ENCODE measurements around the gene SGCA. TPM values are rescaled to one million over a fixed set of nuclear protein-coding genes. Genes with fewer than 3 reads are reported as not detected.

Gene SGCA
- total and polyA plus RNA-seq, 10 of the 15 experiments (the other 5 are each of a cell fraction or from before 2014, with no cell fraction given), result 0.13 to 2.2 (median 0.50) TPM; not detected in 2

DNA sequence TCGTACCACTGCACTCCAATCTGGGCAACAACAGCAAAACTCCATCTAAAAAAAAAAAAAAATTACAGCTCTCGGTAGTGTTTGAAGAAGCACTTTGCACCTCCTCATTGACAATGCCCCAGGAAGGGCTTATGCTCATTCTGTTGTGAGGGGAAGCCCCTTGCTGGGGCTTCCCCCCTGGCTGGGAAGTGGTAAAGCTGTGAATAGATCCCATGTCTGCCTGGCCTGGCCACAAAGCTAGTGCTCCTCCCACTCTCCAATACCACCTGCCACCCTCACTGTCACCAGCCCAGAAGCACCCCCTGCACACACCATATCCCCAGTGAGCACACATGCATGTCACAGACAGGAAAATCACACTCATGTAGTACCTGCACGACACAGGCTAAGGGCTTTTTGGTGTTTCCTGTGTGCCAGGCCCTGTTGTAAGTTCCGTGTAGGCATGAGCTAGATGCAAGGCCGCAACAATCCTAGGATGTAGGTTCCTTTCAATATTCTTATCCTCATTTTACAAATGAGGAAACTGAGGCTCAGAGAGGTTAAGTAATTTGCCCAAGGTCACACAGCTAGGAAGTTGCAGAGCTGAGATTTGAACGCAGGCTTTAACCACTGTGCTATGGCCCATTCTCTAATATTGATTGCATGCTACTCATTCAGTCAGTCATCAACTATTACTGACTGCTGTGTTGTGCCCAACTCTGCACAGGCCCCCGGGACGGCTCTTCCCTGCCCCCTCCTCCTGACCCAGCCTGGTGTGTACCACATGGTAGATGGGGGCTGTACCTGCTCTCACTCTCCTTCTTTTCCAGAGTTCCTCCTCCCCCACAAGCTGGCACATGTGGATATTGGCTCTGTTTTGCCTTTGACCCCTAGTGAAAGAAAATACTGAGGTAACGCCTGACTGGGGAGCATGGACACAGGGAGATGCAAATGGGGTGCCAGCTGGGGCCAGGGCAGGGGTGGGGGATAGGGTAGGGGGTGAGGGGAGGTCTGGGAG, 47.5 kb downstream of the SGCA start (continued):
- TF ChIP-seq, protein P1, sequence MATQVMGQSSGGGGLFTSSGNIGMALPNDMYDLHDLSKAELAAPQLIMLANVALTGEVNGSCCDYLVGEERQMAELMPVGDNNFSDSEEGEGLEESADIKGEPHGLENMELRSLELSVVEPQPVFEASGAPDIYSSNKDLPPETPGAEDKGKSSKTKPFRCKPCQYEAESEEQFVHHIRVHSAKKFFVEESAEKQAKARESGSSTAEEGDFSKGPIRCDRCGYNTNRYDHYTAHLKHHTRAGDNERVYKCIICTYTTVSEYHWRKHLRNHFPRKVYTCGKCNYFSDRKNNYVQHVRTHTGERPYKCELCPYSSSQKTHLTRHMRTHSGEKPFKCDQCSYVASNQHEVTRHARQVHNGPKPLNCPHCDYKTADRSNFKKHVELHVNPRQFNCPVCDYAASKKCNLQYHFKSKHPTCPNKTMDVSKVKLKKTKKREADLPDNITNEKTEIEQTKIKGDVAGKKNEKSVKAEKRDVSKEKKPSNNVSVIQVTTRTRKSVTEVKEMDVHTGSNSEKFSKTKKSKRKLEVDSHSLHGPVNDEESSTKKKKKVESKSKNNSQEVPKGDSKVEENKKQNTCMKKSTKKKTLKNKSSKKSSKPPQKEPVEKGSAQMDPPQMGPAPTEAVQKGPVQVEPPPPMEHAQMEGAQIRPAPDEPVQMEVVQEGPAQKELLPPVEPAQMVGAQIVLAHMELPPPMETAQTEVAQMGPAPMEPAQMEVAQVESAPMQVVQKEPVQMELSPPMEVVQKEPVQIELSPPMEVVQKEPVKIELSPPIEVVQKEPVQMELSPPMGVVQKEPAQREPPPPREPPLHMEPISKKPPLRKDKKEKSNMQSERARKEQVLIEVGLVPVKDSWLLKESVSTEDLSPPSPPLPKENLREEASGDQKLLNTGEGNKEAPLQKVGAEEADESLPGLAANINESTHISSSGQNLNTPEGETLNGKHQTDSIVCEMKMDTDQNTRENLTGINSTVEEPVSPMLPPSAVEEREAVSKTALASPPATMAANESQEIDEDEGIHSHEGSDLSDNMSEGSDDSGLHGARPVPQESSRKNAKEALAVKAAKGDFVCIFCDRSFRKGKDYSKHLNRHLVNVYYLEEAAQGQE (IDR thresholded peaks at IDR 0.05; ENCODE audit: low read depth, low read length), result no peak
- TF ChIP-seq SMARCA5 (IDR thresholded peaks at IDR 0.05), result peak; percentile 82
- TF ChIP-seq TCF7 (IDR thresholded peaks at IDR 0.05; ENCODE audit: borderline replicate concordance), result no peak
- TF ChIP-seq POU2F2 (IDR thresholded peaks at IDR 0.05; ENCODE audit: borderline replicate concordance, low read depth, low read length), result no peak; the same call in 2 of the 3 replicates
- TF ChIP-seq CREM (IDR thresholded peaks at IDR 0.05; ENCODE audit: low read depth), result no peak
- TF ChIP-seq, protein P2, sequence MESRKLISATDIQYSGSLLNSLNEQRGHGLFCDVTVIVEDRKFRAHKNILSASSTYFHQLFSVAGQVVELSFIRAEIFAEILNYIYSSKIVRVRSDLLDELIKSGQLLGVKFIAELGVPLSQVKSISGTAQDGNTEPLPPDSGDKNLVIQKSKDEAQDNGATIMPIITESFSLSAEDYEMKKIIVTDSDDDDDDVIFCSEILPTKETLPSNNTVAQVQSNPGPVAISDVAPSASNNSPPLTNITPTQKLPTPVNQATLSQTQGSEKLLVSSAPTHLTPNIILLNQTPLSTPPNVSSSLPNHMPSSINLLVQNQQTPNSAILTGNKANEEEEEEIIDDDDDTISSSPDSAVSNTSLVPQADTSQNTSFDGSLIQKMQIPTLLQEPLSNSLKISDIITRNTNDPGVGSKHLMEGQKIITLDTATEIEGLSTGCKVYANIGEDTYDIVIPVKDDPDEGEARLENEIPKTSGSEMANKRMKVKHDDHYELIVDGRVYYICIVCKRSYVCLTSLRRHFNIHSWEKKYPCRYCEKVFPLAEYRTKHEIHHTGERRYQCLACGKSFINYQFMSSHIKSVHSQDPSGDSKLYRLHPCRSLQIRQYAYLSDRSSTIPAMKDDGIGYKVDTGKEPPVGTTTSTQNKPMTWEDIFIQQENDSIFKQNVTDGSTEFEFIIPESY (IDR thresholded peaks at IDR 0.05), result no peak
- TF ChIP-seq FOXK2 (IDR thresholded peaks at IDR 0.05), result no peak
- no peak for TF ChIP-seq SMAD5 (IDR thresholded peaks at IDR 0.05; ENCODE audit: low read depth)
- TF ChIP-seq, protein P3, sequence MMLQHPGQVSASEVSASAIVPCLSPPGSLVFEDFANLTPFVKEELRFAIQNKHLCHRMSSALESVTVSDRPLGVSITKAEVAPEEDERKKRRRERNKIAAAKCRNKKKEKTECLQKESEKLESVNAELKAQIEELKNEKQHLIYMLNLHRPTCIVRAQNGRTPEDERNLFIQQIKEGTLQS (IDR thresholded peaks at IDR 0.05; ENCODE audit: borderline replicate concordance, extremely low read depth, low read depth, low read length), result no peak
- peak in 1 of 2 experiments; percentile 53; a peak in 1 of 4 replicates for TF ChIP-seq EP300 (IDR thresholded peaks at IDR 0.05; ENCODE audit: borderline replicate concordance in 1 of 2, control insufficient read depth in 1 of 2, low read depth in 2 of 2, low read length in 2 of 2)
- TF ChIP-seq SIX5 (IDR thresholded peaks at IDR 0.05; ENCODE audit: low read depth, low read length, severe bottlenecking), result no peak
- peak; percentile 22; the same call in 1 of the 2 replicates for TF ChIP-seq PAX5 (IDR thresholded peaks at IDR 0.05; ENCODE audit: borderline replicate concordance, low read depth, low read length)
- TF ChIP-seq PML (IDR thresholded peaks at IDR 0.05; ENCODE audit: low read length), result no peak

Data from GM12878 (cell line).